Astrocyte of the spinal cord (primary cell): ENCODE measurements around the gene ABCC6.

Experiments
- DNase-seq: peaks from one replicate; pipeline ENCODE4 v3.0.0; 2011; ENCODE audit warnings: low read depth, low spot score
- H3K4me3 ChIP-seq: 2 replicates; pipeline ENCODE4 v1.5.1; 2011; ENCODE audit warnings: low read depth, mild to moderate bottlenecking, low read length, moderate library complexity
- CTCF ChIP-seq: IDR thresholded peaks from 2 replicates; pipeline ENCODE4 v1.5.1; 2012; ENCODE audit warnings: low read depth, mild to moderate bottlenecking, low read length, inconsistent platforms
- in situ Hi-C: cut with HindIII; loops from 2 replicates; pipeline ENCODE4 v1.10.0; 2017; ENCODE audit warnings: low sequenced_read_pairs

Gene ABCC6

GRCh38 chr16:16169615-16170014, 53.7 kb downstream of the ABCC6 start:
- no peak for TF ChIP-seq CTCF
- in situ Hi-C loops = no loop called here
- H3K4me3 ChIP-seq = no peak overlapping the region
- DNase-seq = no peak

GRCh38 chr16:16168431-16168830, 54.9 kb downstream of the ABCC6 start:
- H3K4me3 ChIP-seq = no peak overlapping the region
- no peak for DNase-seq
- TF ChIP-seq CTCF = no peak
- in situ Hi-C loops = no loop called here

- no peak overlapping the region for H3K4me3 ChIP-seq
- no peak for TF ChIP-seq CTCF
- in situ Hi-C loops = no loop called here
- DNase-seq = no peak
Measured at GRCh38 chr16:16167927-16168326, 55.4 kb downstream of the ABCC6 start.

DNA sequence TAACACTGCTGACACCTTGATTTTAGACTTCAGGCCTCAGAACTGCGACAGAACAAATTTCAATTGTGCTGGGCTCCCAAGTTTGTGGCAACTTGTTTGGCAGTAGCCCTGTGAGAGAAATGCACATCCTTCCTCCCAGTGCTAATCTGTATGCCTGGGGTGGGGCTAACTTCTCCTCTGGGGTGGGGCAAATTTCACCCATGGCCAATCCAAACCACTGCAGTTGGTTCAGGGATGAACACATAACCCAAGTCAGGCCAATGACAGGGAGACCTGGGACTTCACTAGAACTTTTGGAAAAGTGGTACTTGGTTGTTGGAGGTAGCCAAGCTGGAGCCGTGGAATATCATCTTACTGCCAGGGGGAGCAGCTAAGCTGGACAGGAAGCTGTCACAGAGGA, 56.3 kb downstream of the ABCC6 start:
- no peak overlapping the region for H3K4me3 ChIP-seq
- DNase-seq = no peak
- in situ Hi-C loops = no loop called here
- no peak for TF ChIP-seq CTCF

GRCh38 chr16:16166085-16166484, 57.2 kb downstream of the ABCC6 start:
- TF ChIP-seq CTCF = no peak
- no peak overlapping the region for H3K4me3 ChIP-seq
- in situ Hi-C loops = no loop called here
- DNase-seq = no peak

- in situ Hi-C loops = no loop called here
- no peak for DNase-seq
- TF ChIP-seq CTCF = no peak
- no peak overlapping the region for H3K4me3 ChIP-seq
Measured at GRCh38 chr16:16164243-16164642, 59.1 kb downstream of the ABCC6 start.

- in situ Hi-C loops = no loop called here
- no peak for TF ChIP-seq CTCF
- H3K4me3 ChIP-seq = no peak overlapping the region
- DNase-seq = no peak
Measured at GRCh38 chr16:16163571-16163970, 59.7 kb downstream of the ABCC6 start.
